Fibroblast of skin of left biceps (primary cell): ENCODE results near the gene ELL.
"Not testable (repeated sequence)": the region's sequence is repeated elsewhere in the genome, so short reads cannot be mapped to it uniquely, and the experiment has no call there.

ENCODE experiments used
- DNase-seq, 2 experiments: peaks; one replicate each; pipeline ENCODE4 v3.0.0-alpha.2; 2013; ENCODE audit warnings: low read depth in 2 of 2

Gene ELL

GRCh38 chr19:18402455-18403248 is 119.2 kb downstream of the ELL start:
- not testable (repeated sequence) for DNase-seq

- DNase-seq, result no peak
These were observed 120.2 kb downstream of the ELL start for GRCh38 chr19:18401580-18402112.

GRCh38 chr19:18399008-18399407 is 122.9 kb downstream of the ELL start:
- no peak for DNase-seq

GRCh38 chr19:18397242-18398202 is 124.3 kb downstream of the ELL start, which contains the start of gene LRRC25:
LRRC25 (minus strand) TSS chr19:18397622; CDS start chr19:18396963, 659 bp downstream.
- no peak for DNase-seq

GRCh38 chr19:18396471-18397241 is 125.2 kb downstream of the ELL start:
- no peak for DNase-seq

GRCh38 chr19:18393836-18394235 is 128.0 kb downstream of the ELL start:
- no peak for DNase-seq

GRCh38 chr19:18392926-18393325 is 128.9 kb downstream of the ELL start:
- no peak for DNase-seq
